ENCODE measurements around the gene ATAD3A. TPM values are rescaled to one million over a fixed set of nuclear protein-coding genes. Genes with fewer than 3 reads are reported as not detected.

The ATAD3A gene
- total and polyA plus RNA-seq, 9 of the 15 experiments (the other 6 are each of a cell fraction or from before 2014, with no cell fraction given): 0.10 to 173 (median 36.7) TPM

GRCh38 chr1:1511533-1512285, at the start of gene ATAD3A (continued):
- TF ChIP-seq ZSCAN32 (CRISPR knock-in tag; IDR thresholded peaks at IDR 0.05): no peak
- TF ChIP-seq ZBTB5 (IDR thresholded peaks at IDR 0.05): no peak
- TF ChIP-seq HNRNPLL (IDR thresholded peaks at IDR 0.05; ENCODE audit: low read depth, low read length, poor library complexity, severe bottlenecking): peak; percentile 73
- TF ChIP-seq MTA2 (IDR thresholded peaks at IDR 0.05; ENCODE audit: low read depth): no peak
- peak; percentile 49; the same call in 1 of the 2 replicates for TF ChIP-seq ZKSCAN1 (IDR thresholded peaks at IDR 0.05; ENCODE audit: low read depth, low read length)
- TF ChIP-seq RAD21 (CRISPR knock-in tag; conservative IDR thresholded peaks at IDR 0.05 in 1 of 2, IDR thresholded peaks at IDR 0.05 in 1 of 2): no peak
- no peak for TF ChIP-seq KLF10 (CRISPR knock-in tag; IDR thresholded peaks at IDR 0.05)
- TF ChIP-seq POLR2A (conservative IDR thresholded peaks at IDR 0.05): peak; percentile 92
- no peak for TF ChIP-seq SREBF1 (IDR thresholded peaks at IDR 0.05; ENCODE audit: borderline replicate concordance, low read depth, low read length)
- no peak for TF ChIP-seq CC2D1A (IDR thresholded peaks at IDR 0.05)
- TF ChIP-seq TAF9B (IDR thresholded peaks at IDR 0.05; ENCODE audit: partially characterized antibody): peak; percentile 63
- no peak for TF ChIP-seq REST (IDR thresholded peaks at IDR 0.05; ENCODE audit: borderline replicate concordance)
- TF ChIP-seq REST (CRISPR knock-in tag; IDR thresholded peaks at IDR 0.05; ENCODE audit: low read depth): peak; percentile 70
- TF ChIP-seq DPF2 (IDR thresholded peaks at IDR 0.05): no peak
- peak; percentile 39; the same call in 1 of the 2 replicates for TF ChIP-seq BHLHE40 (IDR thresholded peaks at IDR 0.05; ENCODE audit: low read length)
- TF ChIP-seq ZNF589 (CRISPR knock-in tag; IDR thresholded peaks at IDR 0.05; ENCODE audit: low read depth): no peak; the same call in 1 of the 2 replicates
- TF ChIP-seq MAX (CRISPR knock-in tag; IDR thresholded peaks at IDR 0.05): peak; percentile 88
- peak; percentile 74 for TF ChIP-seq PML (IDR thresholded peaks at IDR 0.05; ENCODE audit: low read length)
- TF ChIP-seq GABPA (tag; conservative IDR thresholded peaks at IDR 0.05; ENCODE audit: low read depth): peak; percentile 71
- no peak for TF ChIP-seq ZNF354B (CRISPR knock-in tag; IDR thresholded peaks at IDR 0.05)

All from K562 (cell line).